ENCODE measurements around the gene OLFML2B.
"Not testable (repeated sequence)": the region's sequence is repeated elsewhere in the genome, so short reads cannot be mapped to it uniquely, and the experiment has no call there.

Gene OLFML2B

DNA sequence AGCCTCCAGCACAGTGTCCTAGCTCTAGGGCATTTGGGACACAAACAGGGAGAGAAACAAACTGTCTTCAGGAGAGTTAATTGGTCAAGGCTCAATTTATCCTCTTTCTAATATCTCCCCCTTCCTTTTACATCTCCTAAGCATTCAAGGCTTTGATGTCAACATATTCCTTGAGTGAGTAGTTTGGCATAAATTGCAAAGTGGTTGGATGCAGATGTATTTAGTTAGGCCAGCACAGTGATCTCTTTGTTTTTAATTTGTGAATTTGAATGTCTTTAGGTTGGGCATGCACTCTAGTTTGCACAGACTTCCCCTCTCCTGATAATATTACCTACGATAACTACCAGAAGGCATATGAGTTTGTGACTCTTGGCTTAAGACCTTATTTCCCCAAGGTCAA is 12.5 kb upstream of the OLFML2B start:
- no peak for DNase-seq (ENCODE audit: low read depth in 2 of 3, low spot score in 1 of 3)

DNA sequence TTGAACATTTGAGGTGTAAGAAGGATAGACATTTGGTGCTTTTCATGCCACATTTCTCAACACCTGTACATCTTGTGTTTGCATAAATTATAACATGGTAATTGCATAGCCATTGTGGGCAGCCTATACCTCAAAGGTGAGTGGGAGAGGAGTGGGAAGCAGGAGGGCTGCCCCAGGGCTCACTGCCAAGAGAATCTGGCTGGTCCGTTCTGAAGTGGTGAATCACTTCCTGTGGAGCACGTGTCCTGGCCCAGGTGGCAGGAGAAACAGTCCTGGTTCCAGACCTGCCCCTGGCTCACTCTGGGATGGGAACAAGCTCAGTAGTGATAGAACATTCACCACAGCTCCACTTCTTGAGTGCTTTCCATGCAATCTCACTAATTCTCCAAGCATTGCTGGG is 11.6 kb upstream of the OLFML2B start:
- DNase-seq (ENCODE audit: low read depth in 2 of 3, low spot score in 1 of 3) = no peak

DNA sequence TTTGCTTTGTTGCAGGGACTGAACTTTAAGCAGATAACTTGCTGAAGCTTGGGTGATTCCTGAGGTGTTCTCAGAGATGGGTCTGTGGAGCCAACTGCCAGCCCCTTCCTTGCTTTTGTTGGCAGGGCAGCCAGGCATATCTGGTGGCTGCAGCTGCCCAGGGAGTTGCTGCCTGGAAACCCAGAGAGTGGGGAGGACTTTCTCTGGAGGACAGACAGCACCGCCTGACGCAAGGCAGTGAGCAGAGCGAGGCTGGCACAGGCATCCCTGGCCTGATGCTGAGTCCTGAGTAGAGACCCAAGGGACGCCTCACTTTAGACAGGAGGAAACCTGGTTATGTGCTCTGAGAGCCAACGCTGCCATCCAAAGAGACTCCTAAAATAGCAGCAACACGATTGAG is 9.8 kb upstream of the OLFML2B start:
- DNase-seq (ENCODE audit: low read depth in 2 of 3, low spot score in 1 of 3) = no peak

DNA sequence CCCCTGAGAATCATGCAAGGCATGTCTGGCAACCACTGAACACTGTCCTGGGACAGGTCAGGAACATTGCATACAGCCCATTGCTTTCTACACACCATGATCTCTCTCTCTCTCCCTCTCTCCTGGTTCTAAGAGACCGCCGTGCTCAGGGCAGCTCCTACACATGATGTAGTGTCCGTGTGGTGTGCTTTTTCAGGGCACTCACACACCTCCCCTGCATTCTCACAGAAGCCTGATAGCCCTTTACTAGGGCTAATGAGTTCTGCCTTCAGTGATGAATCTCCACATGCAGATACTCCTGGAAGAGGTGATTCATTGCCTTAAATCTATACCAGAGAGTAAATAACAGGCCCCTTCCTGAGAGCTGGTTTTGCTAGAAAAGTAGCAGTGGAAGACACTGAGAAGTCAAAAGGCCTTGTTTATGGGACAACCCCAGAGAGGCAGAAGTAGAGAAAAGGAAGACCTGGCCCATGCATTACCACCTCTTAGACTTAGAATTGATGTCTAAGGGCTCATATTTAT is 7.2 kb upstream of the OLFML2B start:
- DNase-seq (ENCODE audit: low read depth in 2 of 3, low spot score in 1 of 3) = no peak

DNA sequence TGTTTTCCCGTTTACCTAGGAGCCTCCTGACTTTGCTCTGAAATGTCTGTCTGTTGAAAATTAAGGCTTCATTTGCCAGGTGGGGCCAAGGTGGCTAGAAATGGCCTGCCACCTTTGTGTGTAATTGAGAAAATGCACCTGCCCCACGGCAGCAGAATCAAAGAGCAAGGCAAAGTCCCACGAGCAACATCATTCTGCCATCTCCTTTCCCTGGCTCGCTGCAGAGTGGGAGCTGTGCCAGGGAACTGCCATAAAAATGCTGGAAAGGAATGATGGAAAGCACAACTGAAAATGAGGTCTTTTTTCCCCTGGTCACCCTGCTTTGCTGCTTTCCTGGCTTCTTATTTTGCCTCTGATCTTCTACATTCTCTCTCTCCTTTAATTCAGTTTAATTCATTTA is 5.5 kb upstream of the OLFML2B start:
- no peak for DNase-seq (ENCODE audit: low read depth in 2 of 3, low spot score in 1 of 3)

DNA sequence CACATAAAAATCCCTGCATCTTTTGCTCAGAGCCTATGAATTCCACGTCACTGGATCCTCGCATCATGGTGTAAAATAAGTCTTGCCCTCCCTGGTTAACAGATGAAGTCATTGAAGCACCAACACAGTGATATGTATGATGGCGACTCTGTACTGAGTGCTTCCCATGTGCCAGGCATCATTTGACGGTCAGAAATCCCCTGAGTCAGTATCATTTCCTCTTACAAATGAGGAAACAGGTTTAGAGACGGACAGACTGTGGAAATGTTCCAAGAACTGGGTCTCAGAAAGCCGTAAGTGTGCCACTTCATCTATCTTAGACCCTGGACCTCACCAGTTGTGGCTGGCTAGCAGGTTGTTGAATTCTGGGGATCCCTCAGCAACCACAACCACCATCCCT is 5.1 kb upstream of the OLFML2B start:
- DNase-seq (ENCODE audit: low read depth in 2 of 3, low spot score in 1 of 3) = no peak

DNA sequence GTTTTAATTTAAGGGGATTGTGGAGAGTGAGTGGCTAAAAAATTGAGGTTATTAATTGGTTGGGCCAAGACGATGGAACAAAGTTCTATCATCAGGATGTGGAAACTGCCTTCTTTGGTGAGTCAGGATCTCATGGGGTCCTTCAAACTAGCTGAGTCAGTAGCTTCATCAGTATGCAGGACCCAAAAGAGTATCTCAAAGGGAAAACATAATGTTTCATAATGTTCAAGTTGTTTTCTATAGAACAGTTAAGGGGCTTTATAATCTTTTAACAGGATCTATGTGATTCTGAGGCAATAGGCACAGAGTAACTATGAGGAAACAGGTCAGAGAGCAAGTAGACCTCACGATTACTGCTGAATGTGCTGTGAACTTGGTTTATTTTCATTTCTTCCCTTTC is 3.2 kb upstream of the OLFML2B start:
- no peak for DNase-seq (ENCODE audit: low read depth in 2 of 3, low spot score in 1 of 3)

DNA sequence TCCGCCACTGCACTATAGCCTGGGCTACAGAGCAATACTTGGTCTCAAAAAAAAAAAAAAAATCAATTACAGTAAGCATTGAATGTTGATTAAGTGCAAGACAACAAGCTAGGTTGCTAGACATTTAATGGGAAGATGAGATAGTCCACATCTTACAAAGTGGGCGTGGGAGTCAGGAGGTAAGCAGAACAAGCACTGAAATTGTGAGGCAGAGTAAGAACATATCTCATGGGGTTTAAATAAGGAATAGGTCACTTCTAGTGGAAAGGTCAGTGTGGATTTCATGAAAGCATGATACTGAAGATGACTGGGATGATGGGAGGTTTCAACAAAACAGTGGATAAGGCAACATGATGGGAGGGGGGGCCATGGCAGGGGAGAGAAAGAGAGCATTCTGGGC is 1.9 kb upstream of the OLFML2B start:
- DNase-seq (ENCODE audit: low read depth in 2 of 3, low spot score in 1 of 3) = no peak

DNA sequence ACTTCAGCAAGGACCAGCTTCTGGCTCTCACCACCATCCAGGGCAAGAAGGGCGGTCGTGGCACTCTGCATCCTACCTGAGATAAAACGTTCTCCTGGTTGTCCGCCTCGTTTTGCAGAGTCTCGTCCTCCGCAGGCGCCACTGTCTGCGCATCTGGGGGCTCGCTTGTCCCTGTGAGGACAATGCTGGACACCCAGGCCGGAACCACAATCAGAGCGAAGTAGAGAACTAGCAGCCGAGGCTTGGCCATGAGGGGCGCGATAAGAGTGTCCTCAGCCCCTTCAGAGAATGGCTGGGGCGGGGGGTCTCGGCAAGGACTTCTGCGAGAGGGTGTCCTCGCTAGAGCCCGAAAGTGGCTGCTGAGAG is 505 bp downstream of the OLFML2B start:
- no peak for DNase-seq (ENCODE audit: low read depth in 2 of 3, low spot score in 1 of 3)

DNA sequence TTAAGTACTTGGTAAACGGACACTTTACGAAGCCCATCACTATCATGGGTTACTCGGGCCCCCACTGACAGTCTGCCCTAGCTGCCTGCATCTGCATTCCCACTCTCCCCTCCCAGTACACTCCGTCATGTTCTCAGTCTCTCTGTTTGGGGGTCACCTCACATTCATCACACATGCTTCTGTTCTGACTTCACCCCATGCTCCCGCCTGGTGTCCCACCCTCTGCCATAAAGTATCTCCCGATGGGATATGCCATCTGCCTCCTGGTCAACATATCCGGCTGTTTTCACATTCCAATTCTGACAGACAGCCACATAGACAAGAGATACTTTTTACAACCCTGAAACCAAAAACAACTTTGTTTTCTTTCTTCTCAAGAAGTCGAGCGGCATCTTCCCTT is 1.0 kb downstream of the OLFML2B start:
- DNase-seq (ENCODE audit: low read depth in 2 of 3, low spot score in 1 of 3) = no peak

DNA sequence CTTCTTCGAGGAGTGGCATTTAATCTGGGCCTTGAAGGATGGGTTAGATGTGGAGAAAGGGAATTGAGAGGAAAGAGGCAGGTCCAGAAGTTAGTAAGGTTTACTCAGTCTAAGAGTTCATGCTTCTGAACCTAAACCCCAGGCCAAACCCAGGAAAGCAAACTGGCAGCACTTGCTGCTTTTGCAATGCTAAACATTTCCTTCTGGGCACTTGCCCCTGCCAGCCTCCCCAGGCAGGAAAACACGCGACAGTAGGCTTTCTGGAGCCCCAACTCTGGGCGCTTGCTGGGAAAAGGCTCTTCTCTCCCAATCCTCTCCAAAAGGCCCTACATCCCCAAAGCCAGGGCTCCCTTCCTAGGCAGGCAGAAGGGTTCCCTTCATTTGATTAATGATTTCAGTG is 2.5 kb downstream of the OLFML2B start:
- no peak for DNase-seq (ENCODE audit: low read depth in 2 of 3, low spot score in 1 of 3)

DNA sequence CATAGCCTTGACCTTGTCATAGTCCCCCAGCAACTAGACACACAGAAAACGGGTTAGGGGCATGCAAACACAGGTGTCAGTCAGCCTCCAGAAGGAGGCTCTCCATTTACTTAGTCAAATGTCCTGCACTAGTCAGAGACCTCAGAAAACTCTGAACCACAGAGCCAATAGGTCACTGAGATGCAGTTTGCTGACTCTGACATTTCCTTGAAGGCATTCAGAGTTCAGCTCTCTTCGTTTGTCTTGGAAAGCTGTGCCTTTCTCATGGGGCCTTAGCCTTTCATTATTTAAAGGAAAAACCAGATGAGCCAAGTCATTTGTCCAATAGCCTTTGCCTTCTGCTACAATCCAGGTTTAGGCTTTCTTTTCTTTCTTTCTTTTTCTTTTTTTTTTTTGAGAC is 3.5 kb downstream of the OLFML2B start:
- no peak for DNase-seq (ENCODE audit: low read depth in 2 of 3, low spot score in 1 of 3)

DNA sequence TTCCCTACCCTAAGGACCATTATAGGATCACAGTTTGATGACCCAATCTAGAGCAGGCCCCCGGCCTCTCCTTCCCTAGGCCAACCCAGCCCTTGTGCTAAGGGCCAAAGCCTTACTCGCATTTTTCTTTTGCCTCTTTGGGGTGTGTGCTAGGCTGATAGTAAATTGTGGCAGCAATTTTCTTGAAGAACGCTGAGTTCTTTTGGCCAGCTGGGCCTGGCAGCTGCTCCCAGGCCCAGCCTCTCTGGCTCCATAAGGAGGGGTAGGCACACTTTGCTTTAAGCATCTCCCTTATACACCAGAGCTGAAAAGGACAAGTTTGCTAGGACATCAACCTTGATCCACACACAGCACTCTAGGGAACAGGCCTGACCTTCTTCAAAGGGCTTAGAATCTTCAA is 4.2 kb downstream of the OLFML2B start:
- no peak for DNase-seq (ENCODE audit: low read depth in 2 of 3, low spot score in 1 of 3)

DNA sequence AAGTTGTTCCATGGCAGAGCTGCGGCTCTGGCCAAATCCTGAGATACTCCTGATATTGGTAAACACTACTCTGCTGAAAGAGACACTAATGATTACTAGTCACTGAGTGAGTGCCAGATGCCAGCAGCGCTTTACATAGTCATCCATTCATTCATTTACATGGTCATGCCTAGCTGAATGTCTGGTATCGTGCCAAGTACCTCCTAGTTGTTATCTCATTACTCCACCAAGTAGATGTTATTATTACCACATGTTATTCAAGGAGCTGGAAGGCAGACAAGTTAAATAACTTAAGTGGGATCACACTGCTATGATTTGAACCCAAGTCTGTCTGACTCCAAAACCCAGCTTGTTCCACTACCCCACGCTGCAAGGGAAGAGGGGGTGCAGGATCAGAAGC is 4.7 kb downstream of the OLFML2B start:
- no peak for DNase-seq (ENCODE audit: low read depth in 2 of 3, low spot score in 1 of 3)

DNA sequence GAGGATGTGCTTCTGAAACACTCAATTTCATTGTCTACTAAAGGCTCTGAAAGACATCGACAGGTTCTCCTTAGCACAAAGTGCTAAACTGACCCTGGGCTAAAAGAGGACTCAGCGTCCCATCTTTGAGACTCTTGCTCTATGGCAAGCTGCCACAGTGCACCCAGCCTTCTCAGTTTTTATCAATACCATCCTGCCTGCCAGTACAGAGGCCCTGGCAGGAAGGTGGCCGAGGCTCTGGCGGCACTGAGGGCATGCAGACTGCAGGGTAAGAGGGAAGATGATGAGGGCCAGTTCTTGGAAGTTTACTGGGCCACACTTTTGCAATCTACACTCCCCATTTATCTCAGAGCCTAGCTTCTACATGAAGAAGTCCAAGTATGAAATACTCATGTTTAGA is 5.3 kb downstream of the OLFML2B start:
- DNase-seq (ENCODE audit: low read depth in 2 of 3, low spot score in 1 of 3) = no peak

DNA sequence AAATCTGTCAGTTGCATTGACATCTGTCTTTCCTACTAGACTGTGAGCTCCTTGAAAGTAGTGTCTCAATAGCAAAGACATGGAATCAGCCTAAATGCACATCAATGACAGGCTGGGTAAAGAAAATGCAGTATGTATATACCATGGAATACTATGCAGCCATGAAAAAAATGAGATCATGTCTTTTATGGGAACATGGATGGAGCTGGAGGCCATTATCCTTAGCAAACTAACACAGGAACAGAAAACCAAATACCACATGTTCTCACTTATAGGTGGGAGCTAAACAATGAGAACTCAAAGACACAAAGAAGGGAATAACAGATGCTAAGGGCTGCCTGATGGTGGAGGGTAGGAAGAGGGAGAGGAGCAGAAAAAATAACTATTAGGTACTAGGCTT is 5.9 kb downstream of the OLFML2B start:
- DNase-seq (ENCODE audit: low read depth in 2 of 3, low spot score in 1 of 3) = not testable (repeated sequence)

DNA sequence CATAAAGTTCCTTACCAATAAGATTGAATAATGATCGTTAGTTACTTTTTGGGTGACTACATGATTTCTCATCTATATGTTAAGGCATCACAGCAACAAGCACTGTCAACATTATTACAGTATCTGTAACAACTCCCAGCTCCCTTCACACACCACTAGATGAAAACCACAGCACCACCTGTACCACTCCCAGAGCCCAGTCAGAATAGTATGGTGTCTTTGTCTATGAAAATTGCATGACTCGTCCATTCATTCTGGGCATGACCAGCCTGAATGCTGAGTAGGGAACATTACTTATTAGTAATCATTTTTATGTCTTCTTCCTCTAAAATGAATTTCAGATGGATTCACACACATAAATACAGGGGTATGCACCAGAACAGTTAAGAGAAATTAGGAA is 7.0 kb downstream of the OLFML2B start:
- no peak for DNase-seq (ENCODE audit: low read depth in 2 of 3, low spot score in 1 of 3)

DNA sequence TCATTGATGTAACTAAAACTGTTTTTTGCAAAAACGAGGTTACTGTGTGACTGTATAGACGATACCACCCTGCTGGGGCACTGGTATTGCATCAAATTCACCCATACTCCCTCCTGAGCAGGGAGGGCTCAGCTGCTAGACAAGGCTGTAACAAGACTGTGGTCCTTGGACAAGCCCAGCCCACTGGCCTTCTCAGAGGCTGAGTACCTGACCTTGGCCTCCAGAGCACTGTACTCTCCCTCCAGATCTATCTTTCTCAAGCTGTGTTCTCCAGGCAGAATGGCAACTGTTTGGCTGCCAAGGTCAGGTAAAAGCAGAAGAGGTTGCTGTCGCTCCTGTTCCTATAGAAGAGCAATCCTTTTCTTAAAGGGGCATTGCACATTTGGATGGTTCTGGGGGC is 8.5 kb downstream of the OLFML2B start:
- no peak for DNase-seq (ENCODE audit: low read depth in 2 of 3, low spot score in 1 of 3)

DNA sequence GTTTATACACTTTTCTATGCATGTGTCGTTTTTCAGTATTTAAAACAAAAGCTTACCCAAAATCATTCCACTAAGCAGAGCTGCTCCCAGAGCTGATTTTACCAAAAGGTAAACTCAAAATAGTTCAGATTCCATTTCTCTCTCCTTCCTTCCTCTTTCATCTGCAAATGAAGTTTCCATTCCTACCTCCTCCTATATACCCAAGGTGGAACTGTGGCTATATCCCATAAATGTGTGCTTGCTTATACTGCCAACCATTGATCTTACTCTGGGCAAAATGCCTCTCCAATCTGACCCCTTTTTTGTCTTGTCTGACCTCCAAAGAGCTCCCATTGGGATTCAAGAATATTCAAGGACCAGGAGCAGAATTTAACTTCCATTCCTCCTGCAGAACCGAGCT is 9.5 kb downstream of the OLFML2B start:
- DNase-seq (ENCODE audit: low read depth in 2 of 3, low spot score in 1 of 3) = no peak

DNA sequence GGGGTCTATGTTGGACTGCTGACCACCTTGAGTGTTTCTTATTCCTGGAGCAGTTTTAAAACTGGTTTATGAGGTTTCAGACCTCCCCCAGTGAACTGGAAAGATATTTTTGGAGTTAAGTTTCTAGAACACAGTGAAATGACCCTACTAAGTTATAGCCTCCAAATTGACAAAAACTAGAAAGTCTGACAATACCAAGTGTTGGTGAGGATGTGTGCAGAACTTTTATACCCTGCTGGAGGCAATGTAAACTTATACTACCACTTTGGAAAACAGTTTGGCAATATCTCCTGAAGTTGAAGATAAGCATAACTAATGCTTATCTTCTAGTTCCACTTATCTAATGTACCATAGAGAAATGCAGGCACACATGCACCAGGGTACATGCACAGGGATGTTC is 10.4 kb downstream of the OLFML2B start:
- no peak for DNase-seq (ENCODE audit: low read depth in 2 of 3, low spot score in 1 of 3)

DNA sequence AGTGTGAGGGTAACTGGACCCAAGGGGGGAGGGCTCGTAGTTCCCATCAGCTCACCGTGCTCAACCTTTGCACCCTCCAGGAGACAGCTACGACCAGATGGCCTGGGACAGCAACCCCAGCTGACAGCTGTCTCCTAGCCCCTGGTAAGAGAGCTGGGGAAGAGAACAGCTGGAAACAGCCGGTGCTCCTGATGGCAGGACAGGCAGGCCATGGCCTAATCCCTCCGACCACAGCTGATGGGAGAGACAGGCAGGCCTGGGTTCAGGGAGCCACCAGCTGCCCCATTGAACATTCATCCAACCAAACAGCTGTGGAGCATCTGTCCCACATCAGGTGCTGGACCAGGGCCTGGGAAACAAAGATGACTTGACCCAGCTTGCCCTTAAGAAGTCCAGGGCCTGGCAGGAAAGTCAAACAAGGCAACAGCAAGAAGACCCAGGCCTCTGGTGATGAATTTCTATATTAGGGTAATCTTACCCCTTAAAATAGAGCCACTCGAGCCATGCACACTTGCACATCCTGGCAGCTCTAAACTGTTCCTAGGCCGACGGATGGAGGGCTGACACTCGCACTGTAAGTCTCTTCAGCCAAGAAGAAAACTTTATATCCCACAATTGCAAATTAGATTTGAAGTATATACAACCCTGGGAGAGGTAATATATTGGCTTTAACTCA is 12.2 kb downstream of the OLFML2B start:
- DNase-seq (ENCODE audit: low read depth in 2 of 3, low spot score in 1 of 3) = no peak

DNA sequence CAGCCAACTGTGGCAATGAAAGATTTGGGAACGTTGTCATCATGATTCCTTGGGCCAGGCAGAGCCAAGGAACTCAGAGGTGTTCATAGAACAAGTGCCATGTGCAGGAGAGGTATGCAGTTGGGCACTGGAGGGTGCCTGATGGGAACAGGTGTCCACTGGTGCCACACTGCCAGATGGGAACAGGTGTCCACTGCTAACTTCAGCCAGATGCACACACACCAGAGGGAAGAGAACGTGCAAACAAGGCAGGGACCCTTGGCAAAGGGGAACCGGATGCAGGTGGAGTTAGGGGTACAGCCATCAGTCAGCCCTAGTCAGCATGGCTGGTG is 13.5 kb downstream of the OLFML2B start:
- DNase-seq (ENCODE audit: low read depth in 2 of 3, low spot score in 1 of 3) = no peak

DNA sequence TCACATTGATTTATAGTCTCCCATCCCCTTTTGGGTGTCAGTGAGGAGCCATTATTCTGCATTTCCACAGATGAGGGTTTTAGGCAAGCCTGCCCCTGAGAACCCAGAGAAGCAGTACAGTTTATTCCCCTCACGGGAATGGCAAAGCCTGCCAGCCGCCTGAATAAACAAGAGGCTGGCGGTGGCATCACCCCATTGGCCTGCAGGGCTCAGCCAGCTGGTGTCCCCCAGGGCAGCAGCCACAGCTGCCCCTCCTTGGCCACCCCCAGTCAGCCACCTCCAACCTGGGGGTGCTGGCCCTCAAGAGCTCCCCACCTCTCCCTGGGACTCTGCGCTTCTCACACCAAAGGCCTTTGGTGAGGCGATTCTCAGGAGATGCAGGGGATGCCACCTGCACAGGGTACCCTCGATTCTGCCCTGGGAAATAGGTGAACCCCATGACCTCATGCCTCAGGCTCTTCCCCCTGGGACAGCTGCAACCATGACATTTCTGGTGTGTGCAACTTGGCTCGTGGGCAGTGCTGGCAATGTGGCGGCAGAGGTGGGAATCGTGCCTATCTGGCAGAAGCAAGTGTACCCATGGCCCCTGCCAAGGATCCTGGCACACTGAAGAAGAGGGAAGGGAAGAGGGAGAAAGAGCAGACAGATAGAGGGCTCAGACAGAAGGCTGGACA is 14.0 kb downstream of the OLFML2B start:
- no peak for DNase-seq (ENCODE audit: low read depth in 2 of 3, low spot score in 1 of 3)

All from stimulated activated CD4-positive, alpha-beta T cell treated with anti-CD3 and anti-CD28 coated beads, Interleukin-12 subunit alpha, Interleukin-12 subunit beta, amount 100 ng/mL, for 48 hours (primary cell).